ENCODE measurements around the gene MME. TPM values are rescaled to one million over a fixed set of nuclear protein-coding genes. Genes with fewer than 3 reads are reported as not detected.

Gene MME
- total RNA-seq, 1 experiment from 2014 or later, result 14.4 TPM

GRCh38 chr3:155147588-155147987, 67.5 kb downstream of the MME start:
- Mint-ChIP-seq H3K27me3 (ENCODE audit: unreplicated experiment) (no peaks in the 10 kb centered on the region), H3K36me3 (ENCODE audit: insufficient read depth, unreplicated experiment) (no peaks in the 10 kb centered on the region), H3K27ac (ENCODE audit: unreplicated experiment) (no peak overlapping the region), H3K4me1 (ENCODE audit: low read depth, unreplicated experiment) (no peaks in the 10 kb centered on the region), H3K4me3 (ENCODE audit: low read depth, unreplicated experiment) (no peak overlapping the region), H3K9me3 (ENCODE audit: low read depth, unreplicated experiment) (no peaks in the 10 kb centered on the region)
- BruUV-seq (replicated peaks), result no TSS peak
- intact Hi-C loops (cut with micrococcal nuclease; ENCODE audit: unreplicated experiment), result no loop called here
- CTCF ChIA-PET, result no interaction called here
- TF ChIP-seq CTCF (IDR thresholded peaks at IDR 0.05; ENCODE audit: unreplicated experiment), result no peak
- no peak for DNase-seq

GRCh38 chr3:155149494-155149893, 69.4 kb downstream of the MME start:
- intact Hi-C loops (cut with micrococcal nuclease; ENCODE audit: unreplicated experiment), result no loop called here
- no peak overlapping the region for H3K27ac Mint-ChIP-seq (ENCODE audit: unreplicated experiment)
- H3K27me3 Mint-ChIP-seq (ENCODE audit: unreplicated experiment), result no peaks in the 10 kb centered on the region
- no peaks in the 10 kb centered on the region for H3K36me3 Mint-ChIP-seq (ENCODE audit: insufficient read depth, unreplicated experiment)
- H3K4me1 Mint-ChIP-seq (ENCODE audit: low read depth, unreplicated experiment), result no peaks in the 10 kb centered on the region
- CTCF ChIA-PET, result no interaction called here
- no peaks in the 10 kb centered on the region for H3K9me3 Mint-ChIP-seq (ENCODE audit: low read depth, unreplicated experiment)
- H3K4me3 Mint-ChIP-seq (ENCODE audit: low read depth, unreplicated experiment), result no peak overlapping the region
- no peak for DNase-seq
- no TSS peak for BruUV-seq (replicated peaks)
- no peak for TF ChIP-seq CTCF (IDR thresholded peaks at IDR 0.05; ENCODE audit: unreplicated experiment)

GRCh38 chr3:155153242-155154186, 73.4 kb downstream of the MME start:
- no peak for TF ChIP-seq CTCF (IDR thresholded peaks at IDR 0.05; ENCODE audit: unreplicated experiment)
- BruUV-seq (replicated peaks), result no TSS peak
- Mint-ChIP-seq H3K9me3 (ENCODE audit: low read depth, unreplicated experiment) (no peaks in the 10 kb centered on the region), H3K27me3 (ENCODE audit: unreplicated experiment) (no peaks in the 10 kb centered on the region), H3K27ac (ENCODE audit: unreplicated experiment) (no peak overlapping the region), H3K4me1 (ENCODE audit: low read depth, unreplicated experiment) (no peaks in the 10 kb centered on the region), H3K36me3 (ENCODE audit: insufficient read depth, unreplicated experiment) (no peaks in the 10 kb centered on the region), H3K4me3 (ENCODE audit: low read depth, unreplicated experiment) (no peak overlapping the region)
- intact Hi-C loops (cut with micrococcal nuclease; ENCODE audit: unreplicated experiment), result no loop called here
- DNase-seq, result no peak
- CTCF ChIA-PET, result no interaction called here

DNA sequence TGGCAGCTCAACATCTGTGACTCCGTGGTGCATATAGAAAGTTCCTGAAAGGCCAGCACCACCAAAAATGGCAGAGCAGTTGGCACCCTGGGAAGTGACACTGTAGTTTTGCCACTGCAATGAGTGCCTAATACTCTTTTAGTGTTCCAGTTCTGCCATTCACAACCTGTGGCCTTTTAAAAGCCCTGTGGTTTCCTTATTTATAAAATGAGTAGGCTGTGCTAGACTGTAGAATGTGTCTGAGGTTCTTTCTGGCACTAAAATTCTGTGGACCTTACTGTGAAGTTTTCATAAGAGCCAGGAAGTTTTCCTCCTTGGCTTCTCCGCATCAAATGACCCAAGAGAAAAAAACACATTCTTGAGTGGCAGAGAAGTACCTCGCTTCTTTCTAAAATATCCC, 74.1 kb downstream of the MME start:
- CTCF ChIA-PET, result no interaction called here
- no TSS peak for BruUV-seq (replicated peaks)
- Mint-ChIP-seq H3K27me3 (ENCODE audit: unreplicated experiment) (no peaks in the 10 kb centered on the region), H3K4me3 (ENCODE audit: low read depth, unreplicated experiment) (no peak overlapping the region), H3K27ac (ENCODE audit: unreplicated experiment) (no peak overlapping the region), H3K4me1 (ENCODE audit: low read depth, unreplicated experiment) (no peaks in the 10 kb centered on the region), H3K9me3 (ENCODE audit: low read depth, unreplicated experiment) (no peaks in the 10 kb centered on the region), H3K36me3 (ENCODE audit: insufficient read depth, unreplicated experiment) (no peaks in the 10 kb centered on the region)
- intact Hi-C loops (cut with micrococcal nuclease; ENCODE audit: unreplicated experiment), result no loop called here
- TF ChIP-seq CTCF (IDR thresholded peaks at IDR 0.05; ENCODE audit: unreplicated experiment), result no peak
- DNase-seq, result no peak

Measured in Calu3 (cell line).